CD1c-positive myeloid dendritic cell (primary cell): ENCODE data around the gene SCN10A.

Source experiments
- DNase-seq: peaks from one replicate; pipeline ENCODE4 v3.0.0-alpha.2; 2016; ENCODE audit errors: extremely low spot score

Gene SCN10A

GRCh38 chr3:38773528-38773927, 42.5 kb downstream of the SCN10A start:
- no peak for DNase-seq

GRCh38 chr3:38763569-38763968, 52.4 kb downstream of the SCN10A start:
- DNase-seq = no peak

- no peak for DNase-seq
These were observed 57.5 kb downstream of the SCN10A start for GRCh38 chr3:38758557-38758956.

GRCh38 chr3:38757721-38758120, 58.3 kb downstream of the SCN10A start:
- no peak for DNase-seq

GRCh38 chr3:38756892-38757291, 59.1 kb downstream of the SCN10A start:
- DNase-seq = no peak

GRCh38 chr3:38755130-38755529, 60.9 kb downstream of the SCN10A start:
- DNase-seq = no peak

- no peak for DNase-seq
These were observed 69.4 kb downstream of the SCN10A start for GRCh38 chr3:38746641-38747040.

- DNase-seq = no peak
These were observed 73.0 kb downstream of the SCN10A start for GRCh38 chr3:38743043-38743442.

GRCh38 chr3:38742550-38742949, 73.5 kb downstream of the SCN10A start:
- DNase-seq = no peak

- DNase-seq = no peak
These were observed 75.5 kb downstream of the SCN10A start for GRCh38 chr3:38740537-38740936.

GRCh38 chr3:38739931-38740330, 76.1 kb downstream of the SCN10A start:
- DNase-seq = no peak

GRCh38 chr3:38739396-38739689, 76.7 kb downstream of the SCN10A start:
- no peak for DNase-seq

GRCh38 chr3:38738630-38739395, 77.2 kb downstream of the SCN10A start:
- DNase-seq = peak; percentile 8

- DNase-seq = no peak
These were observed 84.5 kb downstream of the SCN10A start for GRCh38 chr3:38731522-38731921.

GRCh38 chr3:38730281-38730680, 85.7 kb downstream of the SCN10A start:
- DNase-seq = no peak

- no peak for DNase-seq
These were observed 88.0 kb downstream of the SCN10A start for GRCh38 chr3:38728008-38728407.

- no peak for DNase-seq
These were observed 89.3 kb downstream of the SCN10A start for GRCh38 chr3:38726751-38727150.

- DNase-seq = no peak
These were observed 90.1 kb downstream of the SCN10A start for GRCh38 chr3:38725726-38726419.

- DNase-seq = no peak
These were observed 91.7 kb downstream of the SCN10A start for GRCh38 chr3:38724392-38724736.

GRCh38 chr3:38723569-38724391, 92.2 kb downstream of the SCN10A start:
- DNase-seq = no peak

- DNase-seq = no peak
These were observed 93.0 kb downstream of the SCN10A start for GRCh38 chr3:38722781-38723568.

- DNase-seq = no peak
These were observed 94.7 kb downstream of the SCN10A start for GRCh38 chr3:38721207-38721772.
